Measurements from ENCODE around the gene PLEKHM1.
"Not testable (repeated sequence)": the region's sequence is repeated elsewhere in the genome, so short reads cannot be mapped to it uniquely, and the experiment has no call there.

The PLEKHM1 gene

DNA sequence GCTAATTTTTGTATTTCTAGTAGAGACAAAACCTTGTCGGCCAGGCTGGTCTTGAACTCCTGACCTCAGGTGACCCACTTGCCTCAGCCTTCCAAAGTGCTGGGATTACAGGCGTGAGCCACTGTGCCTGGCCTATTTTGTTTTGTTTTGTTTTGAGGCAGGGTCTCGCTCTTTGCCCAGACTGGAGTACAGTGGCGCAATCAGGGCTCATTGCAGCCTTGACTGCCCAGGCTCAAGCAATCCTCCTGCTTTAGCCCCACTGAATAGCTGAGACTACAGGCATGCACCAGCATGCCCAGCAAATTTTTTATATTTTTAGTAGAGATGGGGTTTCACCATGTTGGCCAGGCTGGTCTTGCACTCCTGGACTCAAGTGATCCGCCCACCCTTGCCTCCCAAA, 30.1 kb downstream of the PLEKHM1 start:
- not testable (repeated sequence) for FAIRE-seq

- not testable (repeated sequence) for FAIRE-seq
Observed at GRCh38 chr17:45454341-45454740, 36.2 kb downstream of the PLEKHM1 start.

DNA sequence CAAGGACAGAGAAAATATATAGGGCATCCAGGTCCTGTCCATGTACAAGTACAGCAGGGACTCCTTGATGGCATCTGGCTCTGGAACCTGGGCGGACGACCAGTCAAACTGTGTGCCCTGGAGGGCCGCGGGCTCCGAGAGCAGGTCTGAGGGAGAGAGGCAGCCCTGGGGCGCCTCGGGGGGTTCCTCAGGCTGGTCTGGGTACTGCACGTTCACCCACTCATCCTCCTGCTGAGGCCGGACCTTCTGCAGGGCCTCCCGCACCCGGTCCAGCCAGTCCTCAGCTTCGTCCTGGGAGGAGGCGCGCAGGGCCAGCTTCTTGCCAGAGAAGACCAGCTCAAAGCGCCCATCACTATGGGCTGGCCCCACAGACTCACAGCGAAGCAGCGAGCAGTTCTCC, 36.8 kb downstream of the PLEKHM1 start:
- FAIRE-seq: not testable (repeated sequence)

DNA sequence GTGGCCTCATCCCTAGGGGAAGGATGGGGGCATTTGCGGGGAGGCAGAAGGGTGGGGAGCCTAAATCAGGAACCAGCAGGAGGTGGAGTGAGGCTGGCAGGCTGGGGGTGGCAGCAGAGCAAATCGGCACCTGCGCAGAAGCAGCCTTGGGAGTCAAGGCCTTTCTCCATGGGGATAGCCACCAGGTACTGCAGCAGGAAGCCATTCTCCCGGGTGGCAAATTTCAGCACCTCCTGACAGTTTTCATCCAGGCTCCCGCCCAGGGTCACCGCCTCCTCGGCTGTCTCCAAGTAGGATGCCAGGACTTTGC, 37.3 kb downstream of the PLEKHM1 start:
- FAIRE-seq: not testable (repeated sequence)

- FAIRE-seq: not testable (repeated sequence)
Observed at GRCh38 chr17:45452329-45453224, 37.9 kb downstream of the PLEKHM1 start.

- FAIRE-seq: not testable (repeated sequence)
Observed at GRCh38 chr17:45451660-45452059, 38.9 kb downstream of the PLEKHM1 start.

- FAIRE-seq: no peak
Observed at GRCh38 chr17:45451131-45451530, 39.4 kb downstream of the PLEKHM1 start.

GRCh38 chr17:45449708-45450329, 40.7 kb downstream of the PLEKHM1 start:
- not testable (repeated sequence) for FAIRE-seq

- FAIRE-seq: not testable (repeated sequence)
Observed at GRCh38 chr17:45449260-45449659, 41.3 kb downstream of the PLEKHM1 start.

DNA sequence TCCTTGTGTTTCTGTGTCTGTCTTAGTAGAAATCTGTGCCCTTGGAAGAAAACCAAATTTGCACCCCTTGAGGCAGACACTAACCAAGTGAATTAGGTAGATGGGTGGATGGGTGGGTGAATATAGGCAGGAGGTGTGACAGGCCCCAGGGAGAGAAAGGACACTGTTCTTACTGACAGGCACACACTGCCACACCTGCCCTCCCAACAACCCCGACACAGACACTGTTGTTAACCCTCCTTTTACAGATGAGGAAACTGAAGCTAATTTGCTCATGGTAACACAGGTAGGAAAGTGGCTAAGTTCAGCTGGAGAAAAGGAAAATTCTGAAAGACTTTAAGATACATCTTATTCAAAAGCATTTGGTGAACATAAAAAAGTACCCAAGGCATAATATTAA, 42.0 kb downstream of the PLEKHM1 start:
- FAIRE-seq: not testable (repeated sequence)

GRCh38 chr17:45448066-45448465, 42.5 kb downstream of the PLEKHM1 start:
- FAIRE-seq: not testable (repeated sequence)

DNA sequence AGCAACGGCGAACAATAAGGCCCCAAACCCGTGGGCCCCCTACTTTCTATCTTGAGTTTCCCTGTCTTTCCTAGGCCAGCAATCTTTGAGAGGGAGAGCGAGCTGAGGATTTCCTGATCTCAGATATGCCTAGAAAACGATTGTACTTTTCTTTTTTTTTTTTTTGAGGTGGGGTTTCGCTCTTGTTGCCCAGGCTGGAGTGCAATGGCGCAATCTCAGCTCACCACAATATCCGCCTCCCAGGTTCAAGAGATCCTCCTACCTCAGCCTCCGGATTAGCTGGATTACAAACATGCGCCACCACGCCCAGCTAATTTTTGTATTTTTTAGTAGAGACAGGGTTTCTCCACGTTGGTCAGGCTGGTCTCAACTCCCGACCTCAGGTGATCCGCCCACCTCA, 42.9 kb downstream of the PLEKHM1 start:
- FAIRE-seq: not testable (repeated sequence)

- FAIRE-seq: not testable (repeated sequence)
Observed at GRCh38 chr17:45446872-45447625, 43.5 kb downstream of the PLEKHM1 start.

GRCh38 chr17:45445901-45446743, 44.4 kb downstream of the PLEKHM1 start:
- FAIRE-seq: not testable (repeated sequence)

GRCh38 chr17:45444856-45445820, 45.4 kb downstream of the PLEKHM1 start:
- FAIRE-seq: not testable (repeated sequence)

DNA sequence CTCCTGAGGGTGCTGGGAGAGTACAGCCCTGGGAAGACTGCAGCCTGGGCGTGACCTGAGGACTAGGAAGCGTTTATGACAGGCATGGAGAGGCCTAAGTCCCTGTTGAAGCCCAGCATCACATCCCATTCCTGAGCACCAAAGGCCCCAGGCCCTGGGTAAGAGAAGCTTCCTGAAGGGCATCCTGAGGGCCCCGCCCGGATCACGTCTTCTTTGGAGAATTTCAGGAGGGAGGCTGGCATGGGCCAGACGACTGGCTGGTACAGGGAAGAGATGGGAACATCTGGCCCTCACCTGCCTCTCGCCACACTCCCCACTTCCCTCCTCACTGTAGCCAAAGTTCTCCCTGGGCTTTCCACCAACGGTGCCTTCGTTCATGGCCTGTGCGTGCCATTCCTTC, 46.2 kb downstream of the PLEKHM1 start:
- not testable (repeated sequence) for FAIRE-seq

DNA sequence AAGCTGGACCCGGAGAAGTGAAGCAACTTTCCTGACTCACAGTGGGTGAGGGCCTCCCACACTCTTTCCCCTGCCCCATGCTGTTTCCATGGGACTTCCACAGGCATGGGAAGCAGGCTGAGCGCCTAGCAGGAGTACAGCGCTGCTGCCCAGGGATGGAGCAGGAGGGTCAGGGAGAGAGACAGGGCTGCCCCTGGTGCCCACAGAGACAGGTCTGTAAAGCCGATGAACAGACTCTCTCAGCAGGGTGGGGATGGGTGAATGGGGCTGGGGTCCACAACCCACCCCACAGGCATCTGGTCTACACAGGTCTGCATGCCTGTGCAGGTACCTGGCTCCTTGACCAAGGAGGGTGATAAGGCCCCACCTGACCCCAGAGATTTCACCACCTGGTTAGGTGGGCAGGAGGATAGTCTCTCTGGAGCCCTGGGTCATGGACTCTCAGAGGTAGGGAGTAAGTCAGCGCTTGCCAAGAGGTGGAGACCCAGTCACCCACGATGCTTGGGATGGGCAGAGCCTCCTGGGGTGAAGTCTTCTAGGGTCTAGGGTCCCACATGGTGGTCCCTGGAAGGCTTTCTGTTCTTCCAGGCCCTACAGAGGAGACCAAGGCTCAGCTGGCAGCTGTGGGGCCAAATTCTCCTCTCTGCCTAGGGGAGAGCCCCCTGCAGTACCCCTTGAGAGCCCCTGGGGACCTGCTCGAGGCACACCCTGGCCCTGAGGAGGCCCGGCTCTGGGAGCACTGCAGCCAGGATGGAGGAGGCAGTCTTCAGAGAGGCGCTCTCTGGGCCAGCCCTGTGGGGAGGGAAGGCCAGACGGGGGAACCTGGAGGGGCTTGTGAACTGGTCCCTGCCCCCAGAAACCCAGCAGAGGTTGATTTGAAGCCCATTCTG, 46.9 kb downstream of the PLEKHM1 start:
- FAIRE-seq: not testable (repeated sequence)

- no peak for FAIRE-seq
Observed at GRCh38 chr17:45441526-45442310, 48.8 kb downstream of the PLEKHM1 start.

DNA sequence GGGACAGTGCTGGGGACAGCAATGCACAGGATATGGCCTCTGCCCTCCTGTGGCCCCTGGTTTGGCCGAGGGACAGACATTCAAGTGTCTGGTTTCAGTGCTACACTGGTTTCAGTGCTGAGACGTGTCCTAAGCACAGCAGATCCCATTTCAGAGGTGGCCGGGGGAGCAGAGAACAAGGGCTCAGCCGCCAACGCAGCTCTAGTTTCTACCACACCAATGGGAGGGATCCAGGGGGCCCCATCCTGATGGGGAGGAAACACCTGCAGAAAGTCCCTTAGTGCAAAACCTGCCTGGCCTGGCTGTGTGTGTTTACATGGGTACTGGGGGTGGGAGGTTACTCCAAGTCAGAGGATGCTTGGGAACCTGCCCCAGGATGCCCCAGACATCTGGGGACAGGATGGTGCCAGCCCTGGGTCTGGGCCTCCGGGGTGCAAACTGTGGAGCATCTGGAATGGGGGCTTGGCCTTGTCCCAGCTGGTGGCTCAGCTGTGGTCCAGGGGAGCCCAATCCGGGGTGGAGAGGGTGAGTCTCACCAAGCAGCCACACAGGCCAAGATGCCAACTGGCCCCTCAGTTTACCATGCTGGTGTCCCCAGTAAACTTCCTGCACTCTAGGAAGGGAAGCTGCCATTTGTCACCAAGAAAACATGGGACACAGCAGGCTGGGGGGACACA, 49.5 kb downstream of the PLEKHM1 start:
- not testable (repeated sequence) for FAIRE-seq
